Measurements from ENCODE around the gene RTN4R.

The RTN4R gene

GRCh38 chr22:20201837-20202392 lies 66.2 kb downstream of the RTN4R start:
- DNase-seq, result no peak
- in situ Hi-C loops (cut with HindIII; ENCODE audit: low pct_ligation_motif_present, low pct_unique_long_range_greater_than_20kb, low sequenced_read_pairs), result no loop called here

DNA sequence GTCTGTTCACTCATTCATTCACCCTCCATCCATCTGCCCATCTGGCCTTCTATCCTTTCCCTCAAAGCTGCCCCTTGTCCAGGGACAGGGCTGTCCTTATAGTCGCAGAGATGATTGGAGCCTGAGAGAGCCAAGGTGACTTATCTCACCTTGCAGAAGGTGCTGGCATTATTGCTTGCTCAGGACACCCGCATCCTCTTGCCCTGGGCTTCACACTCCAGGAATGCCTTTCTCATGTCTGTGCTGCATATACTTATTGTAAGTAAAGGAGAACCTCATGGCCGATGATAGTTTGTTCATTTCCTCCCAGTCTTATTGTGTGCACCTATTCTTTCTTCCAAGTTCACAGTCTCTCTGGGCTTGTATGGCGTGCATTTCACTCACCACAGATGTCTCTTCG lies 68.2 kb downstream of the RTN4R start:
- DNase-seq, result no peak
- in situ Hi-C loops (cut with HindIII; ENCODE audit: low pct_ligation_motif_present, low pct_unique_long_range_greater_than_20kb, low sequenced_read_pairs), result no loop called here

- DNase-seq, result no peak
These were observed 68.7 kb downstream of the RTN4R start for GRCh38 chr22:20199413-20199842.

GRCh38 chr22:20198557-20199319 lies 69.4 kb downstream of the RTN4R start:
- in situ Hi-C loops (cut with HindIII; ENCODE audit: low pct_ligation_motif_present, low pct_unique_long_range_greater_than_20kb, low sequenced_read_pairs), result no loop called here
- no peak for DNase-seq

More at GRCh38 chr22:20199413-20199842, 68.7 kb downstream of the RTN4R start:
- in situ Hi-C loops (cut with HindIII; ENCODE audit: low pct_ligation_motif_present, low pct_unique_long_range_greater_than_20kb, low sequenced_read_pairs), result no loop called here

- no peak for DNase-seq
- in situ Hi-C loops (cut with HindIII; ENCODE audit: low pct_ligation_motif_present, low pct_unique_long_range_greater_than_20kb, low sequenced_read_pairs), result no loop called here
These were observed 70.6 kb downstream of the RTN4R start for GRCh38 chr22:20197407-20198030.

GRCh38 chr22:20196094-20196842 lies 71.8 kb downstream of the RTN4R start:
- in situ Hi-C loops (cut with HindIII; ENCODE audit: low pct_ligation_motif_present, low pct_unique_long_range_greater_than_20kb, low sequenced_read_pairs), result no loop called here

DNA sequence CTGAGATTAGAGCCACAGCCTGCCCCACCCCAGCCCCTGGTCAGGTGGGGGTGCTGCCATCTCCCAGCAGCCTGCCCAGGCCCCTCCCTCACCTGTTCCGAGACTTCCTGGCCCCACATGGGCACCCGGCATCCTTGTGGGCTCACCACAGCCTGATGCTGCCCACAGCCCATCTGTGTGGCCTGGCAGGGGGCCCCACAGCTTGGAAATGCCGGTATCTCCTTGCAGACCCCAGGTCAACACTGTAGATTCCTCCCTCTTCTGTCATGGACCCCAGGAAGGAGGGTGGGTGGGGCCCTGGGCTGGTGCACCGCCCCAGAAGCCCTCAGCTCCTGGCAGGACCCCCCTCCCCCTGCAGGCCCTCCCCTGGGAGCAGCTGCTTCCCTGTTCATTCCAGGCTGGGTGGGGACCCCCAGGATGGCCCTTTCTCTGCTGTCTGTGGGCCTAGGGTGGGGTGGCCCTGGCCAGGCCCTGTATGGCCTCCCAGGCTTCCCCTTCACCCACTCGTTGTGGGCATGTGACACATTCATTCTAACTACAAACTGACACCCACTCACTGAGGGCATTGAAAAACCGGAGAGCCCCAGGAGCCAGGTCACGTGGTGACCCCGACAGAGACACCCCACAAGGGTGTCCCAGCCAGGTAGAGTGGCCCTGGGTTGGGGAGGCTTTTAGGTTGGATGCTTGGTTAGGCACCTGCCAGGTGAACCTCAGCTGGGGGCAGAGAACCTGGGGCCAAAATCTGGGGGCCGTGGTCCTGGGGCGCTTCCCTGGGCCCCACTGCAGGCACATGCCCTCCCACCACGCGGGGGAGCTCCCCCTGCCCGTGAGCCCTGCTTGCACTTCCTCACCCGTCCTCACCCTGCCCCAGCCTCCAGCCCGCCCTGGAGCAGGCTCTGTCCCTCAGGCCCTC lies 73.2 kb downstream of the RTN4R start:
- DNase-seq, result no peak
- in situ Hi-C loops (cut with HindIII; ENCODE audit: low pct_ligation_motif_present, low pct_unique_long_range_greater_than_20kb, low sequenced_read_pairs), result no loop called here

More at GRCh38 chr22:20196094-20196842, 71.8 kb downstream of the RTN4R start:
- no peak for DNase-seq

GRCh38 chr22:20193761-20194494 lies 74.2 kb downstream of the RTN4R start:
- DNase-seq, result no peak
- in situ Hi-C loops (cut with HindIII; ENCODE audit: low pct_ligation_motif_present, low pct_unique_long_range_greater_than_20kb, low sequenced_read_pairs), result no loop called here

DNA sequence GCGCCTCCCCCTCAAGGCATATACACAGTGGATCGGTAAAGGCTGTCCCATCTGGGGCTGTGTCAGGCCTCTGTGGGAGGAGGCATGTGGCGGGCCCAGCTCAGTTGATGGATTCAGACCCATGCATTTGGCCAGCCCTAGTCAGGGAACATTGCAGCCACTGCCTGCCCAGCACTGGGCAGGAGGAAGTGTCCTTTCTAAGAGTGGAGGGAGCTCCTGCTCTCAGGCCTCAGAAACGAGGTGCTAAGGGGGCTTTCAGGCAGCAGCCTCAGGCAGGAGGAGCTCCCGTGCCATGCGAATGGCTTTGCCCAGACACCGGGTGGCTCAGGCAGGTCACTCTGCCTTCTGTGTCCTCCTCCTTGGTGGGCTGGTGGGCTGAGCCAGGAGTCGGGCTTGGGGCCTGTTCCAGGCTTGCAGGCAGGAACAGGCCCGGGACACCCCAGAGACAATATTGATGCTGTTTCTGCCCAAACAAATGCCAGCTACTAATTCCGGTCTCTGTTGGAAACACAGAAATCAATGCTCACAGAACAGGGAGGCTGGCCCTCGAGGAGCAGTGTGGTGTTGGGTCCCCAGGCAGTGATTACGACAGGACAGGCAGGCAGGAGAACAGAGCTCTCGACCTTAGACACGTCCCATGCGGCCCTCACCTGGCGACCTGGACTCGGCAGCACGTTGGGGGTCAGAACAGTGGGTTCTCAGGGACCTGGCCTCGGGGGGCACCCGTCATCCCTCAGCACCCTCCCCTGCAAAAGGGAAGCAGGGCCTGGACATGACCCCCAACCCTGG lies 75.0 kb downstream of the RTN4R start:
- in situ Hi-C loops (cut with HindIII; ENCODE audit: low pct_ligation_motif_present, low pct_unique_long_range_greater_than_20kb, low sequenced_read_pairs), result no loop called here
- no peak for DNase-seq

GRCh38 chr22:20192293-20192971 lies 75.7 kb downstream of the RTN4R start:
- DNase-seq, result no peak
- in situ Hi-C loops (cut with HindIII; ENCODE audit: low pct_ligation_motif_present, low pct_unique_long_range_greater_than_20kb, low sequenced_read_pairs), result no loop called here

DNA sequence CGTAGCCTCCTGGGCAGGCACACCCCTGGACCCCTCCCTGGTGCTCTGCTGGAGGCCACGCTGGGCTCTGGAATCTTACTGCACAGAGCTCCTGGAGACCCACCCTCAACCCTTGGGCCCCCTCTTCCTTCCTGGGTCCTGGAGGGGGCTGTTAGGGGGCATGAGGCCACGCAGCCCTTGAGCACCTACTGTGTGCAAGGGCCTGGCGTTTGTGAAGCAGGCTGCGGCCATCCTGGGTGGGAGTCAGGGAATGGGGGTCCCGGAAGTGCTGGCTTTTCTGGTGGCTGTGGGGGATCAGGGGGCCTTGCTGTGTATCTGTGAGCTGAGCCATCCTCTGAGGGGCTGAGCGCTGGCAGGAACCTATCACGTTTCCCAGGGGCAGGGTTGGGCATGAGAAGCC lies 76.3 kb downstream of the RTN4R start:
- no peak for DNase-seq
- in situ Hi-C loops (cut with HindIII; ENCODE audit: low pct_ligation_motif_present, low pct_unique_long_range_greater_than_20kb, low sequenced_read_pairs), result no loop called here

Data from ACHN (cell line).